NCI-H146 (cell line): ENCODE measurements around the gene PDCD4.

Experiments
- DNase-seq: peaks from one replicate; lab custom pipeline; 2025; lab: John Stamatoyannopoulos, UW

Gene PDCD4

GRCh38 chr10:110871298-110872084 is at the start of gene PDCD4:
PDCD4 (plus strand) TSS chr10:110871928; CDS start chr10:110876028, 4,100 bp downstream.
- DNase-seq: peak; percentile 98

- no peak for DNase-seq
Measured at GRCh38 chr10:110822035-110822711, 49.6 kb upstream of the PDCD4 start.

GRCh38 chr10:110822712-110823311 is 48.9 kb upstream of the PDCD4 start:
- peak; percentile 76 for DNase-seq

GRCh38 chr10:110824152-110824441 is 47.6 kb upstream of the PDCD4 start:
- DNase-seq: no peak

GRCh38 chr10:110824660-110825059 is 47.1 kb upstream of the PDCD4 start:
- no peak for DNase-seq

- no peak for DNase-seq
Measured at GRCh38 chr10:110825508-110825907, 46.2 kb upstream of the PDCD4 start.

GRCh38 chr10:110827410-110827809 is 44.3 kb upstream of the PDCD4 start:
- no peak for DNase-seq

- DNase-seq: no peak
Measured at GRCh38 chr10:110827875-110828274, 43.9 kb upstream of the PDCD4 start.

- DNase-seq: no peak
Measured at GRCh38 chr10:110828525-110828924, 43.2 kb upstream of the PDCD4 start.

- no peak for DNase-seq
Measured at GRCh38 chr10:110829721-110830410, 41.9 kb upstream of the PDCD4 start.

GRCh38 chr10:110833234-110833940 is 38.3 kb upstream of the PDCD4 start:
- DNase-seq: no peak

- no peak for DNase-seq
Measured at GRCh38 chr10:110833941-110834628, 37.6 kb upstream of the PDCD4 start.

- DNase-seq: peak; percentile 30
Measured at GRCh38 chr10:110834629-110835301, 37.0 kb upstream of the PDCD4 start.

- DNase-seq: no peak
Measured at GRCh38 chr10:110835841-110836240, 35.9 kb upstream of the PDCD4 start.

- no peak for DNase-seq
Measured at GRCh38 chr10:110836706-110837105, 35.0 kb upstream of the PDCD4 start.

- no peak for DNase-seq
Measured at GRCh38 chr10:110837418-110838171, 34.1 kb upstream of the PDCD4 start.

- DNase-seq: no peak
Measured at GRCh38 chr10:110840225-110840922, 31.4 kb upstream of the PDCD4 start.

GRCh38 chr10:110840923-110841428 is 30.8 kb upstream of the PDCD4 start:
- no peak for DNase-seq

GRCh38 chr10:110841767-110842267 is 29.9 kb upstream of the PDCD4 start:
- DNase-seq: no peak
